HG03521 (cell line): ENCODE measurements around the gene EPHA2.

ENCODE experiments used
- ATAC-seq: cut with Tn5 transposase; IDR thresholded peaks from one replicate; pipeline ENCODE4 v1.9.1; 2021; ENCODE audit warnings: mild to moderate bottlenecking, moderate library complexity; ENCODE audit not compliant: unreplicated experiment

EPHA2 gene

DNA sequence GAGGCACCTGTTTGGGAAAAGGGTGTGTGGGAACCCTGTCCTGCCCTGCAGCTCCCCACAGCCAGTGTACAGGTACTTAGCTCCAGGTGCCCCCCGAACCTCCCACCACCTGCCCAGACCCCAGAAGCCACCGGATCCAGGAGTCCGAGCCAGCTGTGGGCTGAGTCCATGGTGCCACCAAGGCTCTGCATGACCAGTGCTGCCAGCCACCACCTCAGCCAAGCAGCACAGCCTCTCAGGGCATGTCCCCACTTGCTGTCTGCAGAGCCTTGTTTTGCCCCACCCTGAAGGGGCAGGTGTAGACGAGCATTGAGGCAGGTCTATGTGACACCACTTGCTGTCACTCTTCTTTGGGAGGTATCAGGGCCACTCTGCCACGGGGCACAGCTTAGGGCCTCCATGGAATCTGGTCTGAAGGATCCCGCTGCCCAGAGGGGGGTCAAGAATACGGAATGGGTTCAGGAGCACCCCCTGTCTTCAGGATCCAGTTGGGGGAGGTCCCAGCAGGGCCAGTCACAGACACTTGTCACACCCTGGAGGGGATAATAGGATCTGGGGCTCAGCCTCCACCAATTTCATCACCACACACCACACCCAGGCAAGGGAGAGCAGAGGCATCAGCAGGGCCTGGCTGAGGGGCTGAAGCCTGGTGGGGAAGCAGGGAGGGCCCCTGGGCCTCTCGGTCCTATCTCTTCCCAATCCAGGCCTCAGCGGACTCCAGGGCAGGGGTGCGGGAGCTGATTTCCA, 28.9 kb upstream of the EPHA2 start:
- ATAC-seq: no peak

DNA sequence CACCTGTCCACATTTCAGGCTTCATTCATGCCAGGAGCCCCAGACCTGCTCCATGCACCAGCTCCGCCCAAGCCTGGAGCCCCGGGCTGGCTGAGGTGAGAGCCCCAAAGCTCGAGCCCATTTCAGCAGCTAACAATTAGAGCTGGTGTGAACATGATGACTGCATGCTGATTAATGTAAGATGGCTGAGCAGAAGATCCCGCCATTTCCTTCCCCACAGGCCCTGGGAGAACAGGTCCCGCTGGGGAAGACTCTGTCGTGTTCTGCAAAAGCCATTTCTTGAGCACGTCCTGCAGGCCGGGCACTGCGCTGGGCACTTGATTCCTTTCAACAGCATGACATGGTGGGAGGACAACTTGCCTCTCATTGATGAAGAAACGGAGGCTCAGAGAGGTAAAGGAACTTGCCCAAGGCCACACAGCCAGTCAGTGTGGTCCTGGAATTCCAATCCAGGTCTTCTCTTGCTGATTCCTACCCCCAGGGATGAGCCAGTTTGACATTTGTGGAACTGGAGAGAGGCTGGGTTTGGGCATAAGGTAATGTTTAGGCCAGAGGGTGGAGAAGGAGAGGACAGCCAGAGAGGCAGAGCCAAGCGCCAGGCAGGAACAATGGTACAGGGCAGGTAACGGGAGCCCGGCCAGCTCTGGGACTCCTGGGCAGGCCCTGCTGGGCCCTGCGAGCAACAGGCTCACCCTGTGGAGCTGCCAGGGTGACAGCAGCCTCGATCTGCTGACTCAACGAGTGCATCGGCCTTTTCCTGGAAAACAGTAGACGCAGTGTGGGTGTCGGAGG, 28.1 kb upstream of the EPHA2 start:
- ATAC-seq: no peak

DNA sequence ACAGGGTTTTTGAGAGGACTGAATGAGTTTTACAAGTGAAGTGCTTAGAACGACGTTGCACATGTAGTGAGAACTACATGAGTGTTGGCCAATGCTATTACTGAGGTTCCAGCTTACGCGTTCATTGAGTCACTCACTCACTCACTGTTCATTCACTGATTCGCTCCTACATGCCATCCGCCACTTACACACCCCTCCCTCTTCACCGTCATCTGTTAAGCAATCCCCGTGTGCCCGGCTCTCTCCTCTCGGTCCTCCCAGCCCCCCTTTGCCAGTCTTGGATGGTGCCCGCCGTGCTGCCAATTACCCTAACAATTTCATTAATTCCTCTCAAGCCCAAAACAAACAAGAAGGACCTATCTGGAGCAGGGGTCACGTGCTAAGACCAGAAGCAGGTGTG, 27.3 kb upstream of the EPHA2 start:
- no peak for ATAC-seq

DNA sequence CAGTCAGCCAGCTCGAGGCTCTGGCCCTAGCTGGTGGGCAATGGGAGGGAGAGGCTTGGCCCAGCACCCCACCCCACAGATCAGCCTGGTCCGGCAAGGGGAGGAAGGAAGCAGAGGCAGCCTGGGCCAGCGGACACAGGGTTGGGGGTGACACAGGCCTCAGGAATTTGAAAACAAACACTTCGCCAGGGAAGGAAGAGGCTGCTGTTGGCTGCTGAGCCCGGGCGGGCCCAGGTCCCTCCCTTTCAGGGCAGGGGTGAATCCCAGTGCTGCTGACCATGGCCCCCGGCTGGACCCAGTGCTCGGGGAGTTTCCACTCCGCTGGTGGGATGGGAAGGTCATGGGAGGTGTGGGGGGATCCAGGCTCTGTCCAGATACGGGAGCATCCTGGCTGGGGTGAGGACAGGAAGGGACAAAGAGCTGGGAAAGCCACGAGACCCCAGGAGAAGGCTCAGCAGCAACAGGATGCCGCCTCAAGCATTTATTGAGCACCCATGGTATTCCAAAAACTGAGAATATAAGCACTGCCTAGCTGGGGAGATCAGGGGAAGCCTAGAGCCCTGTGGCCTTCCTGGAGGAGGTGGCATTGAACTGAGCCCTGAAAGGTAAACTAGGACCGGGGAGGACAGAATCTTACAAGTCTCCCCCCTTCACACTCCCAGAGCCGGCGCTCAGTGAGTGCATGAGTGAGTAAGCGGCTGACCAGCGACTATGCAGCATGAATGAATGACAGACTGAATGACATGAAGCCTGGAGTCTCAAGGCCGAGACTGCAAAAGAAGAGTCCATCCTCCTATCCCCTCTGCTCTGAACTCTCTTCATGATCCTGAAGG, 26.2 kb upstream of the EPHA2 start:
- ATAC-seq: no peak

DNA sequence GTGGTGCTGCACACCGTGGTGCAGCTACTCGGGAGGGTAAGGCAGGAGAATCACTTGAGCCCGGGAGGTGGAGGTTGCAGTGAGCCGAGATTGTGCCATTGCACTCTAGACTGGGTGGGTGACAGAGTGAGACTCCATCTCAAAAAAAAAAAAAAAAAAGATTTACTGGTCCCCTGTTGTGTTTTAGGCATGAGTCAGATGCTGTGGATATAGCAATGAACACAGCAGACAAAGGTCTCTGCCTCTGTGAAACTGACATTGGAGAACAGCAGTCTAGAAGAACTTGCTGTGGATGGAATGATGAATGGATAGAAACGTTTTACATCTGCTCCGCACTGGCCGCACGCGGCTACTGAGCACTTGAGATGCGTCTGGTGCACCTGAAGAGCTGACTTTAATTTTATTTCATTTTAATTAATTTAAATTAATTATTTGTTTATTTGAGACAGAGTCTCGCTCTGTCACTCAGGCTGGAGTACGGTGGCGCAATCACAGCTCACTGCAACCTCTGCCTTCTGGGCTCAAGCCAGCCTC, 24.5 kb upstream of the EPHA2 start:
- no peak for ATAC-seq

DNA sequence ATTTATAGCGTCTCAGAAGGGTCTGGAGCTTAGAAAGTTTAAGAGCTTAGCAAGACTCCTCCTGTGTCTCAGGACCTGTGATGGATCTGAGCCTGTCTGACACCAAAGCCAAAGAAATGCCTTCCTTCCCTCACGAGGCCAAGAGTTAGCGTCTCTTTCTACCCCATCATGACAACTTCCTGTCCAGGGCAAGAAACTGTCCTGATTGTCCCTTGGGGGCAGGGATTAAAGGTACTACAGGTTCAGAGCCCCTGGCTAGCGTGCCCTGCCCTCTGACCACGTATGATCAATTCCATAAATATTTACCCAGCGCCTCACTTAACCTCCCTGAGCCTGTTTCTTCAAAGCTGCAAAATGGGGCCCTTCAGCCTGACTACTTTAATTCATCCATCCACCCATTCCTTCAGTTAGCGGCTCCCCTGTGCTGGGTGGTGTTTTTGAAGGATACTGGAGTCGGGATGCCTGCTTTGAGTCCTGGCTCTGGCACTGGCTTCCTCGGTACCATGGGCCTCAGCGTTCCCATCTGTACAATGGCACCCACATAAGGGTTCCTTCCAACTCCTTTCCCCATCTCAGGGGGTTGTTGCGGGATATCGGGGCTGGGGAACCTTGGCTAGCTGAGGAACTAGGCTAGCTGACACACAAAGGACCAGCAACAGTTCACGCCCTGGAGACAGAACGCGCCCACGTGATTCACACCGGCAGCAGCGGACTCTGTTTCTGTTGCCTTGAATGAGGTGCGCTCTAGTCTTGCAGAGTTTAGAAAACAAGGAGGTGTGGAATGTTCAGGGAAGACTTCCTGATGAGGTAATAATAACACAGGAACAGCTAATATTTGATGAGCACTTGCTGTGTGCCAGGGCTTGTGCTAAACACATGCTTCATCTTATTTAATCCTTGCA, 23.0 kb upstream of the EPHA2 start:
- no peak for ATAC-seq

DNA sequence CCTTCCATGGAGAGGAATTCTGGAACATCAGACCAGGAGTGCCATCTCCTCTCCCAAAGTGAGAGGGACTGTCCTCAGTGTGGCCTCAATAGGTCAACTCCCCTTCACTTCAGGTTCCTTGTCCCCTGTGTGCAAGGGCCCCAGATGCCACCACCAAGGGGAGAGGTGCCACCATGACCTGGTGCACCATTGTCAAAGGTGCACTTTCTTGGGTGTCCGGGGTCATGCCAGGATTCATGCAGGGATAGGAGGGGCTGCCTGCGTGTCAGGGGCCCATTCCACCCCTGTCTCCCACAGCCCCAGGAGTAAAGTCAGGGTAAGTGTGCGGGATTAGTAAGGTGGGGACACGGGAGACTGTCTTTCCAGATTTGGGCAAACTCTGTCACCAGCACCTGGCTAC, 21.4 kb upstream of the EPHA2 start:
- no peak for ATAC-seq

GRCh38 chr1:16176653-16177052, 20.8 kb upstream of the EPHA2 start:
- no peak for ATAC-seq

DNA sequence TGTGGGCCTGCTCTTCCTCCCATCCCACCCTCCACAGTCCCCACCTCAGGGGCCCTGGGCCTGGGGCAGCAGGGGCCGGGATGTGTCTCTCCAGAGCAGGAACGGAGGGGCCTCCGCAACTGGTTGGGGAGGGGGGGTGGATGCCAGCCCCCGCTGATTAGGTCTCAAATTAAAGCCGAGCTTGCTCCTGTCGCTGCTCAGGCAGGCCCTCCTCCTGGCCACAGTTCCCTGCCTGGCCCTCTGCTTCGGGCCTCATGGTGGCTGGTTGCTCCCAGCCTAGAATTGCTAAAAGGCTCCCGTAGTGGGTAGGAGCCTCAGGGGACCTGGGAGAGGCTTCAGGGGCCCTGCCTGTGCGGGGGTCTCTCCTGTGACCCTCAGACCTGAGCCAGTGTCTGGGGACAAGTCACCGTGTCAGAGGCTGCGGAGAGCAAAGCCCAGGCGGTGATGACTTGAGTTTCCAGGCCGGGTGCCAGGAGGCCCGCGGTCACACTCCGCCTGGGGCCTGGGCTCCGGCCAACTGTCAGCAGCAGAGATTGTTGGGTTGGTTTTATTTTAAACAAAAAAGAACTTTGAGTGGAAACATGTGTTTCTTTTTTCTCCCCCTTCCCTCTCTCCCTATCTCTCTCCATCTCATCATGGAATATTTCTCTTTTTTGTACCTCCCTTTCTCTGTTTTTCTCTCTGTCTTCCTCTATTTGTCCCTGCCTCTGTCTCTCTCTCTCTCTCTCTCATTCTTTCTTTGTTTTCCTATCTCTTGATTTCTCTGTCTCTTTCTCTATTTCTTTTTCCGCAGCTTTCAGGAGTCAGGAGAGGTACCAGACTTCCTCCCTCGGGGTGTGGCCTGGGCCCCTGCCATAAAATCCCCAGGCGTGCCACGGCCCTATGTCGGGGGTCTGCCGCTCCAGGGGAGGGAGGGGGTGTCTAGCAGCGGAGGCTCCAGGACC, 20.0 kb upstream of the EPHA2 start:
- no peak for ATAC-seq

DNA sequence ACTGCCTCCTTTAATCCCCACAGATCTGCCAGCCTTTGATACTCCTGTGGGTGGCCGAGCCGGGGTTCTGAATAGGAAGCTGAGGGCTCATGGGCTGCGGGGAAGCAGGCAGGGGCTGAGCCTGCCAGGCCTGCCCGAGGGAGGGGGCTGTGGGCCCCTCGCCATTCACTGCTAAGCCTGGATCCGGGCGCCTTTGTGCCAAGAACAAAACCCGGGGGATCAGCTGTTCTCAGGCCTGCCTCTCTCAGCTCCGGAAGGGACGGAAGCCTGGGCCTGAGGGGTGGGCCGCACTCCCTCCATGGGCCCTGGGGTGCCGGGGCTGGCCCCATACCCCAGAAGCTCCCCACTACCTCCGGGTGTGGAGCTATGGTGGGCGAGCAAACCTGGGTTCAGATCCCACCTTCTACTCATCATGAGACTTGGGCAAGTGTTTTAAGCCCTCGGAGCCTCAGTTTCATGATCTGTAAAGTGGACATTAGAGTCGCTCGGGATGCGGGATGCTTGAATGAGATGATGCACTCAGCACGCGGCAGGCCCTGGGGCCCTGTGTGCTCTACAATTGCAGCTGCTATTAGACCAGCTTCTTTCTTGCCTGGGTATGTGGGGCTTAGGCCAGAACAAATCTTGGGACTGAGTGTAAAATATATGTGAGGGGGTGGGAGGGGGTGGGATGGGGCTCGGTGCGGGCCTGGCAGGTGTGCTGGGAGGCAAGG, 19.2 kb upstream of the EPHA2 start:
- ATAC-seq: no peak

DNA sequence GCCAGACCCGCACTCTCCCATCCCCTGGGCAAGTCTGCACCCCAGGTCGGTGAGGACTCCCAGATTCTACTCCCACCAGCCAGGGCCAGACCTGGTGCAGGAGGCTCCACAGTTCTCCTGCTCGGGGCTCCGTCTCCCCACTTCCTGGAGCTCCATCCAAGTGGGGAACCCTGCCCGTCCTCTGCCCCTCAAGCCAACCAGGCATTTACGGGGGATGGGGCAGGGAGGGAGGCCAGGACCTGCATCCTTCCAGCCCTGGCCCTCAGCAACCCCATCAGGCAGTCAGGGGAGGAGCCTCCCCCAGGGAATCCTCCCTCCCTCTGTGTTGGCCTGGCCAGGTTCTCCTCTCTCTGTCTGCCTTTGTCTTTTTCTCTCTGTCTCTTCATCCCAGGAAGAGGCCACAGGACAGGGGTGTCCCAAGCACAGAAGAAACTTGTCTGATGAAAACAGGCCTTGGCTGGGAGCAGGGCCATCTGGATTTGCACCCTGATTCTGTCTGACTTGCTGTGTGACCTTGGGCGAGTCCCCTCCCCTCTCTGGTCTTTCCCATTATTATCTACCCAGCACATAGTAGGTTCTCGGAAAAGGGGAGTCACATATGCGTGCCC, 18.5 kb upstream of the EPHA2 start:
- no peak for ATAC-seq

DNA sequence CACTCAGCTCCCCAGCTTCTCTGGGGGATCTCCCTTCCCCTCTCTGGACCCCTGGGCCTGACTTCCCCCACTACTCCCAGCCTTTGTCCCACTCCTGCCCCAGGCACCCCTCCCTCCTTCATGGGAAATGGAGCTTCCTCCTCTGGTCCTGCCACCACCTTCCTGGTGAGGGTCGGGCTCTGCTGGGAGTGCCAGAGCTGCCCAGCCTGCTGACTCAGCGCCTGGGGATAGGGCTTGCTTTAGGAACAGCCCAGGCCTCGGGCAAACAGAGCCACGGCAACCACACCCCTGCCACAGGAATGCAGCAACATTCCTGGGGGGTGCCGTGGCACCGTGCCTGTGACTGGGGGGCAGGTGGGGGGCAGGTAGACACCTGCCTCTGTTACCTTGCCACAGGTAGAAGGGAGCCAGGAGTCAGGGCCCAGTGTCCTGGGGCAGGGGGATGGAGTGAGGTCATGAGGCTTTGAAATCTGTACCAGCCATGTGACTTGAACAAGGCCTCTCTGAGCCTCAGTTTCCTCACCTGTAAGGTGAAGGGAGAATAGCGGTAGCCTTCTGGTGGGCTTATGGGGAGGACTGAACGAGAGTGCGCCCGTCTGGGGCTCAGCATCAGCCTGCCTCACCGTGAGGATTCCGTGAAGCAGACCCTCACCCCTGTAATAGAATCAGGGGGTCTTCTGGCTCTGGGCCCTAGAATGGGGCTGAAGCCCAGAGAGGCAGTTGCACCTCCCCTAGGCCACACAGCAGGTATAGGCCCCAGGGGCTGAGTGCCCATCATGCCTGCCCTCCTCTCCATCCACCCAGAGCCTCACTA, 17.8 kb upstream of the EPHA2 start:
- ATAC-seq: no peak

GRCh38 chr1:16172964-16173446, 17.1 kb upstream of the EPHA2 start:
- no peak for ATAC-seq

- no peak for ATAC-seq
These were observed 16.5 kb upstream of the EPHA2 start for GRCh38 chr1:16172218-16172830.

GRCh38 chr1:16171314-16172151, 15.7 kb upstream of the EPHA2 start:
- ATAC-seq: no peak

GRCh38 chr1:16170283-16170673, 14.4 kb upstream of the EPHA2 start:
- ATAC-seq: no peak
